ENCODE measurements around the gene RALGPS2. TPM values are rescaled to one million over a fixed set of nuclear protein-coding genes. Genes with fewer than 3 reads are reported as not detected.

Gene RALGPS2
- total and polyA plus RNA-seq, 2 of the 8 experiments (the other 6 are each of a cell fraction or from before 2014, with no cell fraction given) = 6.7 to 38.0 TPM

DNA sequence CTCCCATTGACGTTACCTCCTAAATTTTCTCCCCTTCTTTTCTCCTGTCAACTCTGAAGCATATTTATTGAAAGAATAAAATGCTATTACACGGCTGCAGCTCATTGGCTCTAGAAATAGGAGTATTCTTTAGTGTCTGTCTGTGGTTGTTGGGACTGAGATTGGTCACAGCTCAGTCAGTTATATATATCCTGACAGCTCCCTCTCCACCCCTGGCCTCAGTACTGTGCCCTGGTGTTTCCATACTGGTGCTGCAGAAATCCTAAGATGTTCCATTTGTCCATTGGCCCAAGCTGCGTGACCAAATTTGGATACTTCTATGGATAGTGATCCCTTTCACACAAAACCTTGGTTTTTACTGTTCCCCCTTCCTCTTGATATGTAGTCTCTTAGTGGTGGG lies 67.3 kb downstream of the RALGPS2 start:
- H2AK5ac ChIP-seq (ENCODE audit: low read depth, low read length) = no peak overlapping the region
- H3K79me2 ChIP-seq (ENCODE audit: control insufficient read depth in 1 of 2, insufficient read depth in 2 of 2, low read length in 2 of 2) = no peaks in the 10 kb centered on the region
- H3K27ac ChIP-seq (ENCODE audit: low read depth, low read length) = no peak overlapping the region
- H3K23ac ChIP-seq (ENCODE audit: insufficient read length) = no peak overlapping the region
- no peak overlapping the region for H3K4ac ChIP-seq (replicated peaks; ENCODE audit: insufficient read length, low read depth, low read length)
- H4K20me1 ChIP-seq (replicated peaks in 1 of 2; ENCODE audit: control insufficient read depth in 1 of 2, insufficient read depth in 2 of 2, low read length in 2 of 2) = no peaks in the 10 kb centered on the region
- H3K79me1 ChIP-seq (ENCODE audit: low read depth, low read length) = no peaks in the 10 kb centered on the region
- no peak overlapping the region for H4K91ac ChIP-seq (replicated peaks; ENCODE audit: insufficient read length, low read length)
- H2BK15ac ChIP-seq (ENCODE audit: low read length) = no peak overlapping the region
- ChIA-PET CTCF (ENCODE audit: partially characterized antibody) (no interaction called here), POLR2A (ENCODE audit: partially characterized antibody) (no interaction called here)
- H3K4me1 ChIP-seq (replicated peaks in 1 of 4; ENCODE audit: control insufficient read depth in 3 of 4, insufficient read depth in 4 of 4, low read length in 3 of 4) = no peaks in the 10 kb centered on the region
- no peak overlapping the region for H3K9ac ChIP-seq (replicated peaks in 1 of 4; ENCODE audit: extremely low read depth in 1 of 4, low read depth in 3 of 4, low read length in 3 of 4)
- no peak overlapping the region for H3K14ac ChIP-seq (ENCODE audit: insufficient read length)
- no peaks in the 10 kb centered on the region; the same call in 1 of the 2 replicates for H3K23me2 ChIP-seq (ENCODE audit: low read depth, low read length)
- FAIRE-seq (no peak), DNase-seq (ENCODE audit: low read depth in 1 of 2, low spot score in 2 of 2) (no peak)
- no peaks in the 10 kb centered on the region; a peak in 1 of 8 replicates for H3K36me3 ChIP-seq (ENCODE audit: control insufficient read depth in 2 of 4, insufficient read depth in 4 of 4, low read length in 3 of 4)
- H3K18ac ChIP-seq (ENCODE audit: extremely low read depth, low read length) = no peak overlapping the region
- no peaks in the 10 kb centered on the region for H3K9me3 ChIP-seq (ENCODE audit: insufficient read depth in 2 of 2, low read depth in 1 of 2, low read length in 1 of 2)
- no peak overlapping the region for H2AFZ ChIP-seq (ENCODE audit: low read length)
- no peak overlapping the region for H2BK12ac ChIP-seq (ENCODE audit: low read depth, low read length)
- H3K56ac ChIP-seq (replicated peaks; ENCODE audit: insufficient read length, low read depth, low read length) = no peak overlapping the region
- H3K4me3 ChIP-seq (ENCODE audit: extremely low read depth in 1 of 4, insufficient read depth in 2 of 4, low read depth in 3 of 4, low read length in 4 of 4) = no peak overlapping the region
- H4K8ac ChIP-seq (ENCODE audit: extremely low read depth, insufficient read depth, low read length) = no peak overlapping the region
- no peaks in the 10 kb centered on the region for H3K27me3 ChIP-seq (replicated peaks in 1 of 4; ENCODE audit: control insufficient read depth in 3 of 4, extremely low read depth in 1 of 4, insufficient read depth in 3 of 4, low read length in 3 of 4)
- WGBS, 2 experiments (ENCODE audit: extremely low coverage in 1 of 2, insufficient coverage in 1 of 2, insufficient read length in 1 of 2, insufficient replicate concordance in 2 of 2, low coverage in 1 of 2, low lambda C conversion rate in 2 of 2, missing lambda C conversion rate in 1 of 2) = 89% methylated on average over 3 of the region's 3 CpGs; no CpG with 5 or more reads in 1 of the 2 experiments
- H2BK5ac ChIP-seq (ENCODE audit: low read depth, low read length) = no peak overlapping the region
- TF ChIP-seq FOSL1 (IDR thresholded peaks at IDR 0.05; ENCODE audit: insufficient read depth, low read depth, low read length) (no peak), SP1 (IDR thresholded peaks at IDR 0.05; ENCODE audit: low read depth, low read length) (no peak), CEBPB (IDR thresholded peaks at IDR 0.05; ENCODE audit: low read depth, low read length) (no peak), POU5F1 (IDR thresholded peaks at IDR 0.05; ENCODE audit: low read depth, low read length) (no peak), GABPA (IDR thresholded peaks at IDR 0.05; ENCODE audit: borderline replicate concordance, insufficient read depth, low read length) (no peak), ZNF274 (IDR thresholded peaks at IDR 0.05; ENCODE audit: borderline replicate concordance, extremely low read depth, low read length) (no peak), JUND (IDR thresholded peaks at IDR 0.05; ENCODE audit: low read length) (no peak)
- no peak overlapping the region for H4K5ac ChIP-seq (ENCODE audit: insufficient read length, low read depth, low read length)
- no peak overlapping the region for H3K4me2 ChIP-seq (ENCODE audit: insufficient read depth in 1 of 2, low read depth in 2 of 2, low read length in 2 of 2)
- no peak overlapping the region for H2BK120ac ChIP-seq (replicated peaks; ENCODE audit: low read depth, low read length)
- no peak overlapping the region for H2BK20ac ChIP-seq (ENCODE audit: low read length)
